ENCODE measurements around the gene POU3F1. TPM values are rescaled to one million over a fixed set of nuclear protein-coding genes. Genes with fewer than 3 reads are reported as not detected.

The POU3F1 gene
- total and polyA plus RNA-seq, 4 experiments from 2014 or later, result 0.08 to 0.15 (median 0.14) TPM; not detected in 1

- Histone ChIP-seq H3K36me3 (ENCODE audit: insufficient read depth, low read length) (peaks cover 61% of the 10 kb centered on the region), H3K9me3 (ENCODE audit: control insufficient read depth in 1 of 2, low read length in 2 of 2) (no peaks in the 10 kb centered on the region), H3K27ac (ENCODE audit: low read depth, low read length) (no peak overlapping the region), H3K4me1 (ENCODE audit: insufficient read depth, low read length) (no peaks in the 10 kb centered on the region), H3K4me3 (ENCODE audit: low read length in 2 of 2) (no peak overlapping the region), H3K27me3 (ENCODE audit: insufficient read depth, low read length) (no peaks in the 10 kb centered on the region)
- Mint-ChIP-seq H3K9me3 (no peaks in the 10 kb centered on the region), H3K27me3 (no peaks in the 10 kb centered on the region), H3K36me3 (peaks cover 54 to 74% of the 10 kb centered on the region in 2 donors), H3K4me3 (no peak overlapping the region), H3K4me1 (peaks cover 1 to 5% (median 3%) of the 10 kb centered on the region in 4 donors), H3K27ac (no peak overlapping the region)
- ChIA-PET POLR2A (ENCODE audit: partially characterized antibody) (no interaction called here), CTCF (ENCODE audit: partially characterized antibody) (interaction anchor here (0.6 to 15.6 kb wide), 6 partner anchors 10 to 261 kb away, joined by 3 to 192 read pairs (median 6); partner anchors contain the start of gene SF3A3)
- no peak for DNase-seq
- intact Hi-C loops (cut with micrococcal nuclease), result no loop called here
Observed at GRCh38 chr1:38020396-38020795, 26.2 kb downstream of the POU3F1 start.

GRCh38 chr1:38018864-38019343, 27.7 kb downstream of the POU3F1 start:
- H3K9me3 Mint-ChIP-seq, result no peaks in the 10 kb centered on the region
- Histone ChIP-seq H3K9me3 (ENCODE audit: control insufficient read depth in 1 of 2, low read length in 2 of 2) (no peaks in the 10 kb centered on the region), H3K4me3 (ENCODE audit: low read length in 2 of 2) (no peak overlapping the region), H3K36me3 (ENCODE audit: insufficient read depth, low read length) (peaks cover 56% of the 10 kb centered on the region), H3K27ac (ENCODE audit: low read depth, low read length) (no peak overlapping the region), H3K4me1 (ENCODE audit: insufficient read depth, low read length) (peaks cover 9% of the 10 kb centered on the region), H3K27me3 (ENCODE audit: insufficient read depth, low read length) (no peaks in the 10 kb centered on the region)
- ChIA-PET POLR2A (ENCODE audit: partially characterized antibody) (interaction anchor here (1.1 kb wide), 1 partner anchor 29 kb away, joined by 3 read pairs; the partner anchor contains the start of gene SF3A3), CTCF (ENCODE audit: partially characterized antibody) (interaction anchor here (1.3 to 15.6 kb wide), 8 partner anchors 9 to 128 kb away, joined by 3 to 192 read pairs (median 8); partner anchors contain the start of gene SF3A3)
- DNase-seq, result peak in 1 of 5 donors; percentile 33
- no peaks in the 10 kb centered on the region for H3K27me3 Mint-ChIP-seq
- peaks cover 6 to 11% (median 10%) of the 10 kb centered on the region in 4 donors for H3K4me1 Mint-ChIP-seq
- H3K36me3 Mint-ChIP-seq, result peaks cover 46 to 65% of the 10 kb centered on the region in 2 donors
- H3K27ac Mint-ChIP-seq, result no peak overlapping the region
- intact Hi-C loops (cut with micrococcal nuclease), result loop anchor here (1.0 kb wide), 1 partner anchor 29 kb away; the partner anchor contains the start of gene SF3A3
- H3K4me3 Mint-ChIP-seq, result no peak overlapping the region

- no peak overlapping the region for H3K27ac ChIP-seq (ENCODE audit: low read depth, low read length)
Observed at GRCh38 chr1:38015978-38016725, 30.4 kb downstream of the POU3F1 start.

GRCh38 chr1:38014724-38015424, 31.7 kb downstream of the POU3F1 start:
- no peaks in the 10 kb centered on the region for H3K9me3 ChIP-seq (ENCODE audit: control insufficient read depth in 1 of 2, low read length in 2 of 2)
- Mint-ChIP-seq H3K36me3 (peaks cover 24 to 46% of the 10 kb centered on the region in 2 donors), H3K27ac (no peak overlapping the region), H3K4me3 (peak overlapping the region in 2 of 8 donors; percentile 2 to 20), H3K9me3 (peaks cover 0 to 4% (median 0%) of the 10 kb centered on the region in 8 donors), H3K27me3 (no peaks in the 10 kb centered on the region), H3K4me1 (peaks cover 19 to 38% (median 31%) of the 10 kb centered on the region in 4 donors)
- no peak overlapping the region for H3K27ac ChIP-seq (ENCODE audit: low read depth, low read length)
- H3K4me3 ChIP-seq (ENCODE audit: low read length in 2 of 2), result no peak overlapping the region
- ChIA-PET POLR2A (ENCODE audit: partially characterized antibody) (no interaction called here), CTCF (ENCODE audit: partially characterized antibody) (interaction anchor here (1.6 to 15.6 kb wide), 3 partner anchors 8 to 21 kb away, joined by 3 to 192 read pairs (median 12); partner anchors contain the start of gene SF3A3)
- peaks cover 29% of the 10 kb centered on the region for H3K4me1 ChIP-seq (ENCODE audit: insufficient read depth, low read length)
- no peak for DNase-seq
- no peaks in the 10 kb centered on the region for H3K27me3 ChIP-seq (ENCODE audit: insufficient read depth, low read length)
- peaks cover 28% of the 10 kb centered on the region for H3K36me3 ChIP-seq (ENCODE audit: insufficient read depth, low read length)
- intact Hi-C loops (cut with micrococcal nuclease), result no loop called here

More at GRCh38 chr1:38015978-38016725, 30.4 kb downstream of the POU3F1 start:
- H3K4me3 Mint-ChIP-seq, result peak overlapping the region in 1 of 8 donors; percentile 20
- peaks cover 29% of the 10 kb centered on the region for H3K4me1 ChIP-seq (ENCODE audit: insufficient read depth, low read length)
- H3K9me3 ChIP-seq (ENCODE audit: control insufficient read depth in 1 of 2, low read length in 2 of 2), result no peaks in the 10 kb centered on the region
- no peak for DNase-seq
- intact Hi-C loops (cut with micrococcal nuclease), result no loop called here
- H3K27me3 Mint-ChIP-seq, result no peaks in the 10 kb centered on the region
- no peak overlapping the region for H3K4me3 ChIP-seq (ENCODE audit: low read length in 2 of 2)
- H3K36me3 Mint-ChIP-seq, result peaks cover 30 to 55% of the 10 kb centered on the region in 2 donors
- no peaks in the 10 kb centered on the region for H3K27me3 ChIP-seq (ENCODE audit: insufficient read depth, low read length)
- peaks cover 19 to 36% (median 29%) of the 10 kb centered on the region in 4 donors for H3K4me1 Mint-ChIP-seq
- peaks cover 37% of the 10 kb centered on the region for H3K36me3 ChIP-seq (ENCODE audit: insufficient read depth, low read length)
- peak overlapping the region in 1 of 7 donors; percentile 29 for H3K27ac Mint-ChIP-seq
- POLR2A ChIA-PET (ENCODE audit: partially characterized antibody), result no interaction called here
- peaks cover 0 to 4% (median 0%) of the 10 kb centered on the region in 8 donors for H3K9me3 Mint-ChIP-seq
- CTCF ChIA-PET (ENCODE audit: partially characterized antibody), result interaction anchor here (0.7 to 15.6 kb wide), 4 partner anchors 9 to 87 kb away, joined by 3 to 192 read pairs (median 10); partner anchors contain the start of gene SF3A3

- ChIA-PET POLR2A (ENCODE audit: partially characterized antibody) (interaction anchor here (1.3 to 1.4 kb wide), 2 partner anchors 12 to 21 kb away, joined by 3 to 4 read pairs; no protein-coding TSS in a partner anchor), CTCF (ENCODE audit: partially characterized antibody) (interaction anchor here (1.6 to 15.6 kb wide), 3 partner anchors 9 to 20 kb away, joined by 3 to 192 read pairs (median 12); partner anchors contain the start of gene SF3A3)
- peaks cover 29% of the 10 kb centered on the region for H3K4me1 ChIP-seq (ENCODE audit: insufficient read depth, low read length)
- DNase-seq, result no peak
- Mint-ChIP-seq H3K4me1 (peaks cover 19 to 45% (median 33%) of the 10 kb centered on the region in 4 donors), H3K4me3 (peak overlapping the region; percentile 13 to 100 (median 95)), H3K27me3 (no peaks in the 10 kb centered on the region), H3K9me3 (peaks cover 0 to 4% (median 0%) of the 10 kb centered on the region in 8 donors), H3K36me3 (peaks cover 24 to 41% of the 10 kb centered on the region in 2 donors), H3K27ac (peak overlapping the region in 5 of 7 donors; percentile 22 to 100 (median 84))
- H3K36me3 ChIP-seq (ENCODE audit: insufficient read depth, low read length), result peaks cover 24% of the 10 kb centered on the region
- intact Hi-C loops (cut with micrococcal nuclease), result no loop called here
- no peaks in the 10 kb centered on the region for H3K27me3 ChIP-seq (ENCODE audit: insufficient read depth, low read length)
- no peaks in the 10 kb centered on the region for H3K9me3 ChIP-seq (ENCODE audit: control insufficient read depth in 1 of 2, low read length in 2 of 2)
- no peak overlapping the region for H3K27ac ChIP-seq (ENCODE audit: low read depth, low read length)
- H3K4me3 ChIP-seq (ENCODE audit: low read length in 2 of 2), result no peak overlapping the region
Observed at GRCh38 chr1:38014171-38014570, 32.4 kb downstream of the POU3F1 start.

GRCh38 chr1:38013227-38013622, 33.4 kb downstream of the POU3F1 start:
- ChIA-PET POLR2A (ENCODE audit: partially characterized antibody) (interaction anchor here (0.9 to 2.8 kb wide), 5 partner anchors 13 to 86 kb away, joined by 3 to 18 read pairs (median 4); partner anchors contain the start of gene SF3A3), CTCF (ENCODE audit: partially characterized antibody) (interaction anchor here (0.9 to 15.6 kb wide), 4 partner anchors 9 to 19 kb away, joined by 3 to 192 read pairs (median 4); partner anchors contain the start of gene SF3A3)
- no peak for DNase-seq
- Histone ChIP-seq H3K4me3 (ENCODE audit: low read length in 2 of 2) (peak overlapping the region; percentile 72 to 94), H3K27ac (ENCODE audit: low read depth, low read length) (peak overlapping the region; percentile 87), H3K9me3 (ENCODE audit: control insufficient read depth in 1 of 2, low read length in 2 of 2) (no peaks in the 10 kb centered on the region), H3K4me1 (ENCODE audit: insufficient read depth, low read length) (peaks cover 29% of the 10 kb centered on the region), H3K27me3 (ENCODE audit: insufficient read depth, low read length) (no peaks in the 10 kb centered on the region), H3K36me3 (ENCODE audit: insufficient read depth, low read length) (peaks cover 18% of the 10 kb centered on the region)
- Mint-ChIP-seq H3K4me3 (peak overlapping the region; percentile 91 to 100 (median 98)), H3K9me3 (peaks cover 0 to 4% (median 0%) of the 10 kb centered on the region in 8 donors), H3K27ac (peak overlapping the region; percentile 92 to 100 (median 99)), H3K27me3 (no peaks in the 10 kb centered on the region), H3K36me3 (peaks cover 15 to 32% of the 10 kb centered on the region in 2 donors), H3K4me1 (peaks cover 19 to 46% (median 34%) of the 10 kb centered on the region in 4 donors)
- intact Hi-C loops (cut with micrococcal nuclease), result no loop called here

Data from CD4-positive, alpha-beta memory T cell (primary cell).